HG03575 (cell line): Measurements from ENCODE around the gene IGSF21.

ENCODE experiments used
- ATAC-seq: cut with Tn5 transposase; IDR thresholded peaks from one replicate; pipeline ENCODE4 v1.9.1; 2021; ENCODE audit not compliant: unreplicated experiment, insufficient number of reproducible peaks, low FRiP score; ENCODE audit errors: extremely low read depth

IGSF21 gene

DNA sequence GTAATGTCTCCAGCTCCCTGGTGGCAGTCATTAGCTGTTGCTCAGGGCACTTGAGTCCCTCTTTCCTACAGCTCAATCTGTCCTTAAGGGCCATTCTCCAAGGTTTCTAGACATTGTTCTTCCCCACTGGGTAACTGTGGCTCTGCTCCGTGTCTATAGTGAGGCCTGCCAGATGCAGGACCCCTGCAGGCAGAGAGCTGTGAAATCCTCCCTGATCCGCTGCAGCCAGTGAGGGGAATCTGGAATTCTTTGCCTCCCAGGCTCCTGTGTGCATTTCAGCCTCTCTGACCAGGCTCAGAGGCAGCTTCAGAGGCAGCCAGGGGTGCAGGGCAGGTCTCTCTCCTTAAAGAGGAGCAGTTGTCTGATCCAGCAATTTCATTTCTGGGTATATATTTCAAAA lies 14.4 kb upstream of the IGSF21 start:
- no peak for ATAC-seq

- no peak for ATAC-seq
Observed at GRCh38 chr1:18093646-18094045, 14.0 kb upstream of the IGSF21 start.

- no peak for ATAC-seq
Observed at GRCh38 chr1:18094096-18094495, 13.5 kb upstream of the IGSF21 start.

- no peak for ATAC-seq
Observed at GRCh38 chr1:18097206-18097605, 10.4 kb upstream of the IGSF21 start.

DNA sequence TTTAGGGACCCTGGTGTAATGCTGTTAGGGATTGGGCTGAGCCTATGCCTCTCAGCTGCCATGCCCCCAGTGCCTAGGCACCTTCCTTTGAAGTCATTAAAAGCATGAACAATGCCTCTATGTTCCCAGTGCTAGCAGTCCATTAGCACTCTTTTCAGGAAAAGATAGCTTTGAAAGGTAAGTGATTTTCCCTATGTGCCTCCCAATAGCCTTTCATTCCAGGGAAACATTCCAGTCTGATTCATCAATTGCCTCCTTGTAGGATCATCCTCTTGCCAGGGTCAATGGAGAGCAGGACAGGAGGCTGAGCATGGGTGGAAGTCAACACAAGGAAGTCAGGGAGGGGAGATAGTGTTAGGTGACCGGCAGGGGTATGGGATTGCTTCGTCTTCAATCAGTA lies 8.6 kb upstream of the IGSF21 start:
- no peak for ATAC-seq

- ATAC-seq: no peak
Observed at GRCh38 chr1:18100060-18100459, 7.5 kb upstream of the IGSF21 start.

GRCh38 chr1:18100491-18101063 lies 7.0 kb upstream of the IGSF21 start:
- no peak for ATAC-seq

GRCh38 chr1:18101508-18101907 lies 6.1 kb upstream of the IGSF21 start:
- no peak for ATAC-seq

GRCh38 chr1:18103788-18104421 lies 3.7 kb upstream of the IGSF21 start:
- no peak for ATAC-seq

GRCh38 chr1:18104546-18105100 lies 3.0 kb upstream of the IGSF21 start:
- no peak for ATAC-seq

DNA sequence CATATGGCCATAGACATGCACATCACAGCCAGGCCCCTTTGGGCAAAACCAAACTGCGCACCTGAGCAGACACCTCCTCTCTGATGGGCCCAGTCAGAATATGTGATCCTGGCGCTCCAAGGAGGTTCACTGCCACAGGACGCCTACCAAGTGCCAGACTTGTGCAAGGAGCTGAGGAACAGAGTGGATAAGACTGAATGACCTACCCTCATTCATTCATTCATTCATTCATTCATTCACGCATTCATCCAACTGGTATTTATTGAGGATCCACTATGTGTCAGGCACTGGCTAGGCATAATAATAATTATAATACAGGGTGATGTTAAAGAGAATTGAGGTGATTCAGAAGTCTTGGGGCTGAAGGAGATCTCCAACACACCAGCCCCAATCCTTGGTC lies 2.4 kb upstream of the IGSF21 start:
- no peak for ATAC-seq

DNA sequence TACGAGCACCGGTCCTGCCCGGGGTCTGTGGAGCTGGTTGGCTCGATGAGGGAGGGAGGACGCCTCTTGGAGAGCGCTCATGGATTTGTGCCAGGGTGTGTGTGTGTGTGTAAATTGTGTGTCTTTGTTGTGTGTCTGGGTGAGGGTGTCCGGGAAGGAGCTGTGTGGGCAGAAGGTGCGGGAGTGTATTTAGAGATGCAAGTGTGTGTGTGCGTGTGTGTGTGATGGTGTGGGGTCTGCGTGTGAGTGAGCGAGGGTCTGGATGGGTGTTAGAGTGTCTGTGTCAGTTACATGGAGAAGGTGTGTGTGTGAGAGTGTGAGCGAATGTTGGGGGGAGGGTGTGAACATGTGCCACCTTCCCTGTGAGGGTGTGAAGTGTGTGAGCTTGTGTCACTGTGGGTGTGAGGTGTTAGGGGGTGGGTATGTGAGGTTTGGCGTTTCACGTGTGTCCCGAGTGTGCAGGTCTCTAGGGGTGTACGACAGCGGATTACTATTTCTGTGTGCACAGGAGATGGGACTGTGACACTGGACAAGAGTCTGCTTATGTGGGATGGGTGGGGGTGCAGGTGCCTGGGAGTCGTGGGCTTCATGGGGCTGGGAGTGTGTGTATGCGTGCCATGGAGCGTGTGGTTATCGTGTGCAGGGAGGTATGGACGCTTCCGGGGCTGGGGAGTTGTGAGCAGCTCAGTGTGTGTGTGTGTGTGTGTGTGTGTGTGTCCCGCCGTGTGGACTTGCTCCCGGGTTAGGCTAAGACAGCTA lies 880 bp downstream of the IGSF21 start:
- no peak for ATAC-seq

GRCh38 chr1:18109058-18109755 lies 1.6 kb downstream of the IGSF21 start:
- no peak for ATAC-seq

DNA sequence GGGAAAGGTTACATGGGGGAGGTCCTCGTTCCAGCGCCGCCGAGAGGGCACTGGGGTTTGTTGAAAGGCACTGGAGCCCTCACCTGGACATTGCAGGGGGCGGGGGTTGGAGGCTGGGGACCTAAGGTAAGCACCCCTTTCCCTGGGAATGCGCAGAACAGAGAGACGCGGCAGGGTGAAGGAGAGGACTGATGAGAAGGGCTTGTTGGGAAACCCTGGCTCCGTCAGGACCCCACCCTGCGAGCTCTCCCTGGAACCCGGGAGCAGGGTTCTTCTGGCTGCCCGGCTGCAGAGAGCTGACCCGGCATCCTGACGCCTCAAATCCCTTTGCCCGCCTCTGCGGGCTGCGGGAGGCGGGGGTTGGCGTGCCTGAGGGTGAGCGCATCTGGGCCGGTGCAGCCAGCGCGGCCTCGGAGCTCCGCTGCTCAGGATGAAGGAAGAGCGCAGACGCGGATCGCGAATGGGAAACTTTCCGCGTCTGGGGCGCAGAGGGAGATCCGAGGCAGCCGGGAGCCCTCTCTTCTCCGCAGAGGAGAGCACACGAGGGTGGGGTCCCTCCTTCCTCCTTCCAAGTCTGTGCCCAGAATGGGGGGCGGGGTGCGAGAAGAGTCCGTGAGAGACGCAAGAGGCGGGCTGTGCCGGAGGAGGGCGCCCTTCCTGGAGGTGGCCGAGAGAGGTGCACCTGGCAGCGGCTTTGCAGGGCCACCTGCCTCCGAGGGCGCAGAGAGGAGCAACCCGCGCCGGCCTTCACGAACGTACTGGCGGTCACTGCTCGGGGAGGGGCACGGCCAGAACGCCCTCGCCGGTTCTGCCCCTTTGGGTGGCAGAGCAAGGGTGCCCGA lies 2.4 kb downstream of the IGSF21 start:
- ATAC-seq: no peak

DNA sequence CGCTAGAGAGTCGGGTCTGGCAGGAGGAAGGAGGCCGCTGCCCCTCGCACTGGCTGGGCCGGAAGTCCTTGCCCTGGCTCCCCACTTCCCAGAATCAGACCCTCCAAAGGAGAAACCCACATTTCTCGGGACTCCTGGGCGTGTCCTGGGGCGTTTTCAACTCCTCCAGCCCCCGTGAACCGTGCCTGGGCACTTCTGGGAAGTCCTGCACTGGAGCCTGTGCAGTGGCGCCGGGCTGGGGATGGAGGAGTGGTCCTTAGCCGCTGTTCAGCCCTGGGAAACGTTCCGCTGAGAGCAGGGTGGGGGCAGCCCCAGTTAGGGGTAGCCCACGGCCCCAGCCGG lies 3.0 kb downstream of the IGSF21 start:
- ATAC-seq: no peak

DNA sequence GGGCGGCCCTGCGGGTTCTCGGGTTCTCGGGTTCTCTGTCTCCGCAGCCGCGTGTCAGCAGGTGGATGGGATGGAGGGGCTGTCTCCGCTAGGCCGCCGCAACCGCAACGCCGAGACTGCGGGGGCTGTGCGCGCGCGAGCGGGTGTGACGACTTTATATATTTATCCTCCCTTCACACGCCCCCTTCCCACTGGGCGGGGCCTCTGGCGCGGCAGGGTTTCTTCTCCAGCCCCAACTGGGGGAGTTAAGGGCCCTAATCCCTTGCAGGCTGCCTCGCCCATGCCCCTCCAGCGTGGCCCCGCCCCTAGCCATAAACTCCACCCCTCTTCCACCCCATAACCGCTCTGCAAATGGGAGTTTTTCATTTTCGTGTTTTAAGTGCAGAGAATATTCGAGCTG lies 3.4 kb downstream of the IGSF21 start:
- ATAC-seq: no peak

GRCh38 chr1:18111605-18112297 lies 4.2 kb downstream of the IGSF21 start:
- ATAC-seq: no peak

DNA sequence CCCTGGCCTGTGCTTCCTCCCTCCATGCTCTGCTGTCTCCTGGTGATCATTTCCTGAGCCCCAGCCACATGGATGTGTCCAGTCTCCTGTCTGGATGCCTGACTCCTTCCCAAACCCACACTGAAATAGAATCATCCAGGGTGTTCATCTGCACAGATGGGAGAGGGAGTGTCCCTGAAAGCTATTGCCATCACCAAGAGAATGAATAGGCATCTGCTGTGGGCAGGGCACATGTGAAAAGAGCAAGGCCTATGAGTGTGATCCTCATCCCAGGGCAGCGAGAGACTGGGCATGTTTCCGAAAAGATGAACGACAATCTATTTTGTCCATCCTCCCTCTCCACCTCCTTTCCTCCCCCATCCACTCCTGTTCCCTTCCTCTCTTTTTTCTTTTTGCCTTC lies 5.0 kb downstream of the IGSF21 start:
- no peak for ATAC-seq
